ENCODE results near the gene SLC23A2.

GRCh38 chr20:4910951-4911350, 90.4 kb downstream of the SLC23A2 start:
- TF ChIP-seq CTCF (IDR thresholded peaks at IDR 0.05): no peak
- TF ChIP-seq POLR2A (IDR thresholded peaks at IDR 0.05): no peak

All from sigmoid colon (tissue), 3 donors.